ENCODE measurements around the gene RPH3AL.

GRCh38 chr17:165939-166338 lies 186.7 kb downstream of the RPH3AL start:
- TF ChIP-seq CTCF (IDR thresholded peaks at IDR 0.05), result no peak
- no peak for TF ChIP-seq POLR2A (IDR thresholded peaks at IDR 0.05)
